Suprapubic skin (tissue), 4 donors: ENCODE measurements around the gene NEGR1.

Source experiments
- CTCF ChIP-seq, 2 donors: fragments of 200-600 bp in 1 of 2; fragments of 450-650 bp in 1 of 2; sonication (generic) in 1 of 2; IDR thresholded peaks; one replicate each; pipeline ENCODE4 v1.5.1; 2016 to 2019; ENCODE audit warnings: antibody characterized with exemption in 2 of 2, mild to moderate bottlenecking in 1 of 2, moderate library complexity in 1 of 2
- POLR2A ChIP-seq, 2 donors: fragments of 450-650 bp; IDR thresholded peaks; one replicate each; pipeline ENCODE4 v1.6.1; 2017; ENCODE audit warnings: antibody characterized with exemption in 2 of 2, mild to moderate bottlenecking in 2 of 2, moderate library complexity in 2 of 2
- POLR2AphosphoS5 ChIP-seq, 3 donors: sonication (generic); formaldehyde crosslinking; IDR thresholded peaks; one replicate each; pipeline ENCODE4 v1.6.1; 2017; ENCODE audit warnings: antibody characterized with exemption in 3 of 3

GRCh38 chr1:72105201-72105600 lies 177.1 kb downstream of the NEGR1 start:
- TF ChIP-seq CTCF (IDR thresholded peaks at IDR 0.05), result no peak
- TF ChIP-seq POLR2AphosphoS5 (IDR thresholded peaks at IDR 0.05), result no peak
- no peak for TF ChIP-seq POLR2A (IDR thresholded peaks at IDR 0.05)
